ENCODE measurements around the gene AZGP1.
"Not testable (repeated sequence)": the region's sequence is repeated elsewhere in the genome, so short reads cannot be mapped to it uniquely, and the experiment has no call there.

The AZGP1 gene

DNA sequence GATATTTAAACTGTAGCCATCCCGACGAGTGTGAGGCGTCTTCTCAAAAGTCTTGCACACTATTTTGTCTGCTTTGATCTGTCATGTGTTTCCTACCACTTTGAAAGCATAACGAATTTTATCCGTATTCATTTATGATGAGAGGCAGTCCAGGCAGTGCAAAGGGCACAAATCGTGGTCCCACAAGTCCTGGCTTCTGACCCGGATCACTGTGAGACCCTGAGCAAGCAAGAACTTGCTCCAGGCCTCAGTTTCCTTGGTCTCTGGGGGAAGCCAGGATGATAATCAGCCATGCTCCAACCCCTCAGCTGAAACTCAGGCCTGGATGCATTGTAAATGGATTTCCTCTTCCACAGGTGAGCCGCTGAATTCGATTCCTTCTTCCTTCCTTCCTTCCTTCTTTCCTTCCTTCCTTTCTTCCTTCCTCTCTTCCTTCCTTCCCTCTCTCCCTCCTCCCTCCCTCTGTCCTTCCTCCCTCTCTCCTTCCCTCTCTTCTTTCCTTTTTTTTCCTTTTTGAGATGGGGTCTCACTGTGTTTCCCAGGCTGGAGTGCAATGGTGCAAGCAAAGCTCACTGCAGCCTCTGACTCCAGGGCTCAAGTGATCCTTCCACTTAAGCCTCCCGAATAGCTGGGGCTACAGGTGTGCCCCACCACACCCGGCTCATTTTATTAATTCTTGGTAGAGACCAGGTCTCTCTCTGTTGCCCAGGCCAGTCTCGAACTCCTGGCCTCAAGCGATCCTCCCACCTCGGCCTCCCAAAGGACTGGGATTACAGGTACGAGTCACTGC lies 21.1 kb upstream of the AZGP1 start:
- DNase-seq: no peak

GRCh38 chr7:99994819-99995218 lies 19.0 kb upstream of the AZGP1 start:
- no peak for DNase-seq

GRCh38 chr7:99992330-99993038 lies 16.7 kb upstream of the AZGP1 start:
- DNase-seq: no peak

DNA sequence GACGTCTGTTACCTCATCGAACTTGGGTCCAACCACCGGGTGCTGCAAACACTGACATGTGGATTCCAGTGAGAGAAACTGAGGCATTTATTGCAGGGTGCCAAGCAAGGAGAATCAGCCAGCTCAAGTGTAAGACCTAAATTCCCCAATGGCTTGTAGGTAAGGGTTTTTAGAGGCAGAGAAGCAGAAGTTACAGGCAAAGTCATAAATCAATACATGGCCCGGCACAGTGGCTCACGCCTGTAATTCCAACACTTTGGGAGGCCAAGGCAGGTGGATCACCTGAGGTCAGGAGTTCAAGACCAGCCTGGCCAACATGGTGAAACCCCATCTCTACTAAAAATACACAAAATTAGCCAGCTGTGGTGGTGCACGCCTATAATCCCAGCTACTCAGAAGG lies 15.7 kb upstream of the AZGP1 start:
- DNase-seq: not testable (repeated sequence)

- DNase-seq: no peak
These were observed 14.6 kb upstream of the AZGP1 start for GRCh38 chr7:99990460-99990852.

DNA sequence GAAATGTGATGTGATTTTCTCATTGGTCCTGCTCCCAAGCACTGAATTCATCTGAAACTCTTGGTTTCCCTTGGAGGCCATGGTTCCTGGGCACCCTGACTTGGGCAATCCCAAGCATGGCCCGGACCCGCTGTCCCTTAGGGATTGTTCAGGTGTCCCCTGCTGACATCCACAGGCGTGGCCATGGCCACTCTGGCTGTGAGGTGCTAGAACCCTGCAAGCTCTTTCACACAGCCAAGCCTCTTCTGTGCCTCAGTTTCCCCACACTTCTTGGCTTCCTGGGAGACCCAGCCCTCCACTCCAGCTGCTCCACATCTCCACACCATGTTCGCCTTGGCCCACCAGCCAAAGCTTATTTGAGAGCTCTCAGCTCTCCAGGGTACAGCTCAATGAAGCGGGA lies 12.0 kb upstream of the AZGP1 start:
- DNase-seq: no peak

DNA sequence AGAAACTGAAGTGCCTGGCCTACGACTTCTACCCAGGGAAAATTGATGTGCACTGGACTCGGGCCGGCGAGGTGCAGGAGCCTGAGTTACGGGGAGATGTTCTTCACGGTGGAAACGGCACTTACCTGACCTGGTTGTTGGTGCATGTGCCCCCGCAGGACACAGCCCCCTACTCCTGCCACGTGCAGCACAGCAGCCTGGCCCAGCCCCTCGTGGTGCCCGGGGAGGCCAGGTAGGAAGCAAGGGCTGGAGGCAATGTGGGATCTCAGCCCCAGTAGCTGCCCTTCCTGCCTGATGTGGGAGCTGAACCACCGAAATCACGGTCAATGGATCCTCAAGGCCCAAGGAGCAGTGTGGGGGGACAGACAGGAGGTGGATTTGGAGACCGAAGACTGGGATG lies 11.5 kb upstream of the AZGP1 start:
- DNase-seq: not testable (repeated sequence)

- no peak for DNase-seq
These were observed 8.8 kb upstream of the AZGP1 start for GRCh38 chr7:99984593-99984992.

GRCh38 chr7:99981066-99981465 lies 5.2 kb upstream of the AZGP1 start:
- not testable (repeated sequence) for DNase-seq

DNA sequence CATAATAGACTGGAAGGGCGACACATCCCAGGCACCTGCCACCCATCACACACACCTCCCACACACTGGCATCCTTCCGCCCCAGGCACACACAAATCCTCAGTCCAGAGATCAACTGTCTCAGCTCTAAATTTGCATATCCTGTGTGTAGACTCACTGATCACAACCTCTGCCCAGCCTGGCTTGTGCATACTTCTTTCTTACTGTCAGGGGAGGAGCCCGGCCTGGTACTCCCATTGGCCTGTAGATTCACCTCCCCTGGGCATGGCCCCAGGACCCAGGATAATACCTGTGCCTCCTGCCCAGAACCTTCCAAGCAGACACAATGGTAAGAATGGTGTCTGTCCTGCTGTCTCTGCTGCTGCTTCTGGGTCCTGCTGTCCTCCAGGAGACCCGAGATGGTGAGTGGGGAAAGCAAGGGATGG lies 4.6 kb upstream of the AZGP1 start:
- DNase-seq: not testable (repeated sequence)

- DNase-seq: peak; percentile 13 to 60 (median 48)
These were observed 4.0 kb upstream of the AZGP1 start for GRCh38 chr7:99979814-99980225.

GRCh38 chr7:99976626-99977025 lies 795 bp upstream of the AZGP1 start:
- DNase-seq: no peak

GRCh38 chr7:99974681-99975080 lies 1.1 kb downstream of the AZGP1 start:
- no peak for DNase-seq

DNA sequence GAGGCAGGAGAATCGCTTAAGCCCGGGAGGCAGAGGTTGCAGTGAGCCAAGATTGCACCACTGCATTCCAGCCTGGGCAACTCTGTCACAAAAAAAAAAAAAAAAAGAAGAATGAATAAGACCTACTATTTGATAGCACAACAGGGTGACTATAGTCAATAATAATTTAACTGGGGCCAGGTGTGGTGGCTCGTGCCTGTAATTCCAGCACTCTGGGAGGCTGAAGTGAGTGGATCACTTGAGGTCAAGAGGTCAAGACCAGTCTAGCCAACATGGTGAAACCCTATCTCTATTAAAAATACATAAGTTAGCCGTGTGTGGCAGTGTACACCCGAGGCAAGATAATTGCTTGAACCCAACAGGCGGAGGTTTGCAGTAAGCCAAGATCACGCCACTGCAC lies 2.0 kb downstream of the AZGP1 start:
- DNase-seq: not testable (repeated sequence)

- no peak for DNase-seq
These were observed 4.6 kb downstream of the AZGP1 start for GRCh38 chr7:99971242-99971641.

DNA sequence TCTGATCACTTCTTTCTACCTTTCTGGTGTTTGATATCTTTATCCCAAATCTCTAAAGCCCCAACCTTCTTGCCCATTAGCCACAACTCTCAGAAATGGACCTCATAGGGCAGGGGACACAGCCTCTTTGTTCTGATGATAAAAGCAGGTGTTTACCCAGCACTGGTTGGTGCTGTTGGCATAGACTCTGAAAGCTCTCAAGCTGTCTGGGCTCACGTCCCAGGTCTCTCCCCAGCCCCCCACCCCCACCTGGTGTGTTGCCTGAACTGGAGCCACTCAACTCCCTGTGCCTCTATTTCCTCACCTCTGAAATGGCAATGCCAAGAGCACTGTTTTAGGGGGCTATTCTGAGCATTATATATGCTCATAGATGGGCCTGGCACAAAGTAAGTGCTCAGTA lies 6.0 kb downstream of the AZGP1 start:
- DNase-seq: not testable (repeated sequence)

GRCh38 chr7:99969298-99969697 lies 6.5 kb downstream of the AZGP1 start:
- DNase-seq: no peak

- DNase-seq: no peak
These were observed 17.1 kb downstream of the AZGP1 start for GRCh38 chr7:99958564-99959227.

DNA sequence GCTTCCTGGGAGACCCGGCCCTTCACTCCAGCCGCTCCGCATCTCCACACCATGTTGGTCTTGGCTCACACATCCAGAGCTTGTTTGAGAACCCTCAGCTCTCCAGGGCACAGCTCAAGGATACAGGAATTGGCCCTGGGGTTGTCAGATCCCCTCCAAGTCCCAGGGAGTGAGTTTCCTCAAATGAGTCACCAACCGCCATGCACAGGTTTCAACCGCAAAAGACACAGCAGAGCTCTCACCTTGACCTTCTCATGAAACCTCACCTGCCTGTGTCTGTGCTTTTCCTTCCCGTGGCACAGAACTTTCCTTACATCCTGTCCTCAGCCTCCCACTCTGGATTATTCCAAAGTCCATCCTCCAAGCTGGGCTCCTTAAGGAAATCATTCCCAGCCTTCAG lies 20.6 kb downstream of the AZGP1 start:
- no peak for DNase-seq

- DNase-seq: not testable (repeated sequence)
These were observed 21.2 kb downstream of the AZGP1 start for GRCh38 chr7:99954643-99955042.

DNA sequence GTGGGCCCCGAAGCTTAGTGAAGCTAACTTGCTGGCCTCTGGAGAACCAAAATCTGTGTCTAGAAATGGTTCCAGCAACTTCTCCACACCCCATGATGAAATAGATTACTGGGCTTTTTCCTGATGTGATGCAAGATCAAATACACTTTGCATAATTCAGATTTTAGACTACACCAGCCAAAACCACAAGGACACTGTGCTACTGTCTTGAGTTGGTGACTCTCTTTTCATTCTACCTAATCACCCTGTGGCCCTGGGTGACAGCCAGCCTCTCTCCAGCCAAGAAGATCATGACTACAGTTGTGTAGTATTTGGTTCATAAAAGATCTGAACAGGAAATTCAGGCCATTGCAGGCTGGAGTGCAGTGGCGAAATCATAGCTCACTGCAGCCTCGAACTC lies 22.2 kb downstream of the AZGP1 start:
- DNase-seq: no peak

GRCh38 chr7:99952649-99953048 lies 23.2 kb downstream of the AZGP1 start:
- DNase-seq: not testable (repeated sequence)

- DNase-seq: not testable (repeated sequence)
These were observed 25.0 kb downstream of the AZGP1 start for GRCh38 chr7:99950819-99951218.
